ENCODE measurements around the gene APBB2. TPM values are rescaled to one million over a fixed set of nuclear protein-coding genes. Genes with fewer than 3 reads are reported as not detected.

The APBB2 gene
- polyA plus RNA-seq, 12 donors, result 32.7 to 1,075 (median 44.2) TPM

DNA sequence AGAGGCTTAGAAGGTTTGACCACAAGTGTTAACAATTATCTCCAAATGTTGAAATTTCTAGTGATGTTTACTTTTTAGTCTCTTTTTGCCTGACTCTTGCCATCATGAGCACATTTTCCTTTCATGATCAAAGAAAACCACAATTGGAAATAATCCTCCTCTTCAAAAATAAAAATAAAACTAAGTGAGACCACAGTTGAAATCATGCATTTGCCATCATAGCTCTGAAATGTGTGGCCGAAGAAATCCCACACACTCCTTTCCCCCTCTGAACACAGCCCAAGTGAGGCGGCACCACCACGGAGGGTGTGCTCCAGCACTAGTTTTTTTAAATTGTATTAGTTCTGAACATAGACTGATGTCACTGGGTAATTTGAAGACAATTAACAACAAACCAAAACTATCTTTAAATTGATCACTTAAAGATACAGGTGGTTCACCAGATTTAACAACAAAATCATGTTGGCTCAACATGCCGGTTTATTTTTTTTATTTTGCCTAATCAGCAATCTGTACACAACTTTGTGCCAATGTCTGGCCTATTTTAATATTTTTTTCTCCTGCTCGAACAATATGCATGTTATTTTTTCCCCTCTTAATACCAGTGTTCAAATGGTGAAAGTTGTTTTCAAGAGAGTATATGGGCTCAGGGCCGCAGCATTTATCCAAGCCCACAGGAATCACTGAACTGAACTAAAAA, 17.6 kb downstream of the APBB2 start:
- DNase-seq, result no peak

DNA sequence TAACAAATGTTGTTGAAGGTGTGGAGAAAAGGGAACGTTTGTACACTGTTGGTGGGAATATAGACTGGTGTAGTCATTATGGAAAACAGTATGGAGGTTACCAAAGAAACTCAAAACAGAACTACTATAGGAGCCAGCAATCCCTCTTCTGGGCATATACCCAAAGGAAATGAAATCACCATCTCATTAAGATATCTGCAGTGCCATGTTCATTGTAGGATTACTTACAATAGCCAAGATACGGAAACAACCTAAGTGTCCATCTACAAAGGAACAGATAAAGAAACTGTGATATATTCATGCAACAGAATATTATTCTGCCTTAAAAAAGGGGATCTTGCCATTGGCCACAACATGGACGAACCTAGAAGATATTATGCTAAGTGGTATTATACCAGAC, 22.2 kb downstream of the APBB2 start:
- no peak for DNase-seq

- no peak for DNase-seq
Observed at GRCh38 chr4:41189666-41190065, 24.7 kb downstream of the APBB2 start.

GRCh38 chr4:41189076-41189475, 25.3 kb downstream of the APBB2 start:
- no peak for DNase-seq

DNA sequence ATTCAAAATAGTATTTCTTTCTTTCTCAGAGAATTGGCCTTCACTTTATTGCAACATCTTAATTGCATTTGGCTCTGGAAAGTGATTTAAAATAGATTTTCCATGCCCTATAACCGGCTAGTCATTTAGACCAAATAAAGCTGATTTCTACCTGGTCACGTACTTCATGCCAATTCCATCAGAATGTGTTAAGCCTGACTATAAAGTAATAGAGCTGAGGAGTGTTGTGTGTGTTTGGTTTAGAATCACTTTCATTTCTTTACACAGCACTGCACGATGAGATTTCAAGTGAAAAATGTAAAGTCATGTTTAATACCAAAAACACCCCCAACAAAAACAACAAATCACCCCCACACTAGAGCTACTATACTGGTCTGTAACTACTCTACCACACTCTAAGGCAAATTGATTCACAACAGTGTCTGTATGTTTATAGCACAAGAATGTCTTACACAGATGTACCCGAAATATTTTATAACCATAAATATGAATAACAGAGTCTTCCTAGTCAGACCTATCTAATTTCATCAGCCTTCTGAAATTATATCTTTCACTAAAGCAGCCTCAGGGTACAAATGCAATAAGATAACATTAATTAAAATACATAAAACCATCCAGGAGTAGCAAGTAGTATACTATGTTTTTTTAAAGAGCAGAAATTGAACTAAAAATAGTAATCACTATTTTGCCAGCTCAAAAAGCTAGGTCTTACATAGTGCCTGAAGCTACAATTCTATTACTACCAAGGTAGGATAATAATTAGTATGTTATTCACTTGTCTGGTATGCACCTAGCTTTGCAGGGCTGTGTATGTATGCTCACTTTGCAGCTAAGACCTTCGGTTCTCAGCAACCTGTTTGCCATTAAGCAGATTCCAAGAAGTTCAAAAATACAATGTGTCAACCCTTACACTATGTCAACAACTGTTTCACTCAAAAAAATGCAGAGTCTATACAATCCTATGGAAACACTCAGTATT, 28.4 kb downstream of the APBB2 start:
- no peak for DNase-seq

DNA sequence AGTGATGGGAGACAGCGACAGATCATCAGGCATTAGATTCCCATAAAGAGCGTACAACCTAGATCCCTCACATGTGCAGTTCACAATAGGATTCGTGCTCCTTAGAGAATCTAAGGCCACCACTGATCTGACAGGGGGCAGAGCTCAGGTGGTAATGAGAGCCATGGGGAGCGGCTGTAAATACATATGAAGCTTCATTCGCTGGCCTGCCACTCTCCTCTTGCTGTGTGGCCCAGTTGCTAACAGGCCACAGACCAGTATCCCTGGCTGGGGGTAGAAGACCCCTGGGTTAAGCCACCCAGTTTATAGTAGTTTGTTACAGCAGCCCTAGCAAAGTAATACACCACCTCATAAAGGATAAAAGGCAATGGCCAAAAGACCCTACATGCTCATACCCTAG, 30.3 kb downstream of the APBB2 start:
- DNase-seq, result no peak

DNA sequence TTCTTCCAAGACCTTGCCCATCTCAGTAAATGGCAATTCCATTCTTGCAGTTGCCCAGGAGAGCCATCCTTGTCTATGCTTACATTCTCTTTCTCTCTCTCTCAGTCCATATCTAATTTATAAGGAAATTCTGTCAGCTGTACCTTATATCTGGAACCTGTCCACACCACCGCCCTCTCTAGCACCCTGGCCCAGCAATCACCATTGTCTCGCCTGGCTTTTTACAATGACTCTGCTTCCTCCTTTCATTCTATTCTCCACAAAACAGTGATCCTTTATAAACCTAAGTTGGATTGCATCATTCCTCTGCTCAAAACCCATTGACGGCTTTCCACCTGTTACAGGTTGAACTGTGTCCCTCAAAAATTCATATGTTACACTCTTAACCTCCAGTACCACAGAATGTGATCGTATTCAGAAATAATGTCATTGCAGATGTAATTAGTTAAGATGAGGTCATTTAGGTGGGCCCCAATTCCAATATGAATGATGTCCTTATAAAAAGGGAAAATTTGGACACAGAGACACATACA, 31.3 kb downstream of the APBB2 start:
- DNase-seq, result no peak

DNA sequence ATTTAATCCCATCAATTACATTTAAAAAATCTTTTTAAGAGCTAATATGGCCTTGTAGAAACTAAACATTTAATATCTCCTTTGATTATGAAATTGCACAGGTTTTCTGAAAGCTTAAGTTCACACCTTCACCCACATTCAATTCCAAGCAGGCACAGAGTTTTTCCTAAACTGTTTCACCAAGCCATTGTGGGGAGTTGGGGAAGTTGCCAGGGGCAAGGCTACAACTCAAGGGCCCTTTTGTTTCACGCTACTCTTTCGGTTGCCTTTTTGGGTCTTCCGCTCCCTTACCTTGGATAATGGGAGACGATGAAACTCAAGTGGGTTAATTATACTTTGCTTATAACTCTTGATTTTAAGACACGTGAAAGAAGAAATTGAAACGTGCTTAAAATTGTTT, 33.3 kb downstream of the APBB2 start:
- DNase-seq, result no peak

DNA sequence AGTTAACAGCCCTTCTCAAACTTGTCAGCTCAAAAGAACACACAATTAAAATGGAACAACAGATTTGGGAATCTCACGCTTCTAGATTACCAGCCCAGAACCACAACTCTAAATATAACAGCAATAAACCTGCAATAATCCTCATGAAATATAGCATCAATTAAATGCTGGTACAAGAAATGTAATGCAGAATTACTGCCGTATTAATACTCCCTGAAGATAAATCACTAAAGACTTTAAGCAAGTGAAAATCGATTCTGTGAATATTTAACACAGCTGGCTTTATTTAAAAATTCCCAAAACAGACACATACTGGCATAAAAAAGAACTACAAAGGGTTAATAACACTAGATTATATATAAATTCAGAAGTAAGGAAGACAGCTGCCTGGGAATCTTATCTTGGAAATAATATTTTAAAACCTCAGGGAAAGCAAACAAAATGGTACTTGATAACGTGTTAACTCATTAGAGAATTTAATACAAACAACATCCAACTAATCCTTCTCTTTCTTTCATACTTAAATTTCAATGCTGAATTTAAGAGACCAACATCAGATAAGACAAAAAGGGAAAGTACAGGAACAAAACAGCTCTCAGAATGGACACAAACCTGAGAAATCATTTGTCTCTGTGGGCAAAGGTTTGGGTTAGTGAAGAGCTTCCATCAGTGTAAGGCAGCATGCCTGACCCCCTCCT, 34.7 kb downstream of the APBB2 start:
- no peak for DNase-seq

DNA sequence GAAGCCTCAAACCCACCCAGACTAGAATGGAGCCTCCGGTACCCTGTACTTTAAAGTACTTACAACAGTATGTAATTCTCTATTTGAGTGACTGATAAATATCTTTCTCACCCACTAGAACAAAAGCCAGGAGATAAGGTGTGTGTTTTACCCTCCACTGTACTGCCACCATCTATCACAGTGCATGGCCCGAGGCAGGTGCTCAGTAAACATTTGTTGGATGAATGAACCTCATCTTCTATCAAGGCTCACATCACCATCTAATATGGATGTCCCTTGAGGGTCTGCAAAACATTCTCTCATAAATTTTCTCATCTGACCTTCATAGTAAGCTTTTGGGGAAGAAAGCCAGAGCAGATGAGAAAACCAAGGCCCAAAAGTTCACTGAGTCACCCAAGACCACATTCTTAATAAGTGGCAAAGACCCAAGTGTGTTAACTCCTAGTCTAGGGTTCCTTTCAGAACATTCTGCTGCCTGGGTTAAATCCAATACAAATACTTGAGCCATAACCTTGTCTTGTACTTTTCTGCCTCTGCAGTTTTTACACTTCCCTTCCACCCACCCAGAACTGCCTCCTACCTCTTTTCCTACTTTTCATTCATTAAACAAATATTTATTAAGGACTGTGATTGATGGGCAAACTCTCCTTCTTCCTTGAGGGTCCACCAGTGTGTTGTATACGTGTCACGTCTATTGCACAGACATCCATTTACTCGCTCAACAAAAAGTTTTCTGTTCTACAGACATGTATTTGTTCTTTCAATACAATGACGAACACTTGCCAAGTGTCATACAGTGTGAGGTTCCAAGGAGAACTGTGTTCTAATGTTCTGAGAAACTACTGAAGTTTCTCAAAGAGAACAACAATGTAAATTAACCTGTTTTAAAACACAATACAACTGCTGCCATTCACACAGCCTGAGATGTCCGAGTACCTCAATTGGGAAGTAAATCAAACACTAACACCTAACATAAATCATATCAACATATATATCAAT, 35.7 kb downstream of the APBB2 start:
- DNase-seq, result no peak

DNA sequence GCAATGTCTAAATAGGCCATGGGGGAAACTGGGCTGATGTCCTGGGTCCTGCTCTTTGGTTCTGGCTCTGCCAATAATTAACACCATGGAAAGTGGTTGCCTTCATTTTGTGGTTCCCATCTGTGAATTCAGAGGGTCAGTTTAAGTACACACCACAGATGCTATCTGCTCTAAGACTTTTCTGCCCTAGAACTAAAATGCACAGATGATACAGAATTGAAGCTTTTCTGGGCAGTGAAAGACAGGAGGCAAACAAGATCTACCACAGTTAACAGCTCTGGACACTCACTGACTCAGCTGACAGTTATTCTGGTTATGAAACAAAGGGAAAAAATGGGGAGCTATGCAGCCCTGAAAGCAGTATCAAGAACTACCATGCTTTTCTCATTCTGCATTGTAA, 37.3 kb downstream of the APBB2 start:
- DNase-seq, result no peak

DNA sequence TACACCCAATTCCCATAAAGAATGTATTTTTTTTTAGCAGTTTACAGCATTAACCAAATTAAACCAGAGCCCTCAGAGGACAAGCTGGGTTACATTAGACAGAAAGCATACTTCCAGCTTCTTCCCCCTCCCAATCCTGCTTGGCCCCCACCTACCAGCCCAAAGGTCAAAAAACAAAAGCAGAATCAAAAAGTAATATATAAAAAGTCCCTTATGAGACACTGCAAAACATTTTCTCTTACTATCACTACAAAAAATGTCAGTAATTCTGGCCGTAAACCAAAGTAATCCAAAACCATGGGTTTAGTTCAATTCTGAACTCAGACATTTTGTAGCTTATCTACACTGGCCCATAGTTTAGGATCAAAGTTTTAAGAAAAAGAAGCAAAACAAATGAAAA, 38.0 kb downstream of the APBB2 start:
- peak; percentile 39 for DNase-seq

DNA sequence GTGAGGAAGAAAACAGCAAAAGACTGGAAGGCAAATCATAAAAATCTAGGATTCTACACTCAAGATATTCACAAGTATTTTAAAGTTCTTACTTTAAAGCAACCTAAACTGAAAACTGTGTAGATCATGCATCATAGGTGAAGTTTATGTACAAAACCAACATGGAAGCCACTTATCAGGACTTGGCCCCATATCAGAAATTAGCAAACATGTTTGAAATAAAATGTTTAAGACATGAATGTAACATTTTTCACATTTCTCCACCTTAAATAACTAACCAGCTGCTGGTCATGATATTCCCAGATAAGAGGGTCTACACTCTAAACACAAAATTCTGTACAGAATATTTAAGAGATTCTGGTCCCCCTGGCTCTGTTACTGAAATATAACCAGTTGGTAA, 38.5 kb downstream of the APBB2 start:
- no peak for DNase-seq

- no peak for DNase-seq
Observed at GRCh38 chr4:41174444-41174843, 39.9 kb downstream of the APBB2 start.

DNA sequence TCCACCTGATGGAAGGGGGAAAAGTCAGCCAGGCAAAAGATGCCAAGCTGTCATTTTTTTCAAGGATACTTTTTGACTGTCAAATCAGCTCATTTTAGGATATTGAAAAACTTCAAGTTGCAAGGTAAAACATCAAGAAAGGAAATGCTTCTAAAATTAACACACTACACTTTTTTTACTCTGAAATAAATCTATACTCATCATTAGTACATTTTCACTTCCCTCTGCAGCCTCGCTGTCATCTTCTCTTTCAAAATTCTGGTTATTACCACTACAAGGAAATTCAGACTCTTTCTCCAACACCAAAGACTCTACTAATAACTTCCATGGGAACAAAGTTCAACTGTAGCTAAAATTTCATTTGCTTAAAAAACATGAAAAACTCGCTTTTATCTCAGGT, 41.6 kb downstream of the APBB2 start:
- no peak for DNase-seq

- no peak for DNase-seq
Observed at GRCh38 chr4:41169256-41169800, 45.0 kb downstream of the APBB2 start.

DNA sequence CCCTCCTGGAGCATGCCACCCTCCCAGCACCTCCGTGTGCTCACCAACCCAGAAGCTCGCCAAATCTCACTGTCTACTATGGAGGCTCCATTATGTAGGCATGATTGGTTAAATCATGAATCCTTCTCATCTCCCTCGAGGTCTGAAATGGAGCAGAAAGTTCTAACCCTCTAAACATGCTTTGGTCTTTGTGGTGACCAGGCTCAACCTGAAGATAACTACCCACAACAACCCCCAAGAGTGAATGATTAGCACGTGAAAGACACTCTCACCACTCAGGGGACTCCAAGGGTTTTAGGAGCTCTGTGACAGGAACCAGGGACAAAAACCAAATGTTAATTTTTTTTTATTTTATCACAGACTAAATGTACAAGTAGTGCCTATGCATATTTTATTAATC, 47.2 kb downstream of the APBB2 start:
- DNase-seq, result no peak

- no peak for DNase-seq
Observed at GRCh38 chr4:41164405-41164804, 49.9 kb downstream of the APBB2 start.

GRCh38 chr4:41161355-41161754, 53.0 kb downstream of the APBB2 start:
- no peak for DNase-seq

DNA sequence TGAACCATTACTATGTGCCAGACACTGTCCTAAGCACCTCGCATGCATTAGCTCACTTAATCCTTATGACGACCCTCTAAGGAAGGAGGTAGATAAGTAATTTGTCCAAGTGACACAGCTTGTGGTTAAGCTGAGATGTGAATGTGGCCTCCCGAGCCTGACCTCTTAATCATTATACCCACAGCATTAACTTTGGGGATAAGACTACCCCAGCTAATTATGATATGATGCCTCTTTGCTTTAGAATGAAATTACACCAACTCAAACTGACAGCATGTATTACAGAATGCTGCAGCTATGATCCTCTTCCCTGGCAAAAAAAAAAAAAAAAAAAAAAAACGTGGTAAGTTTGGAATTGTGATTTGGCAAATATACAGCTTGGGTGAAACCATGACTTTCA, 53.5 kb downstream of the APBB2 start:
- DNase-seq, result no peak

All from muscle of arm (tissue), 12 donors.